ENCODE measurements around the gene MEAF6. TPM values are rescaled to one million over a fixed set of nuclear protein-coding genes. Genes with fewer than 3 reads are reported as not detected.
A peak's percentile ranks its signal among the peaks of the same experiment; 100 is the strongest.

The MEAF6 gene
- total RNA-seq, 3 donors from 2014 or later: 78.2 to 140 (median 87.2) TPM

DNA sequence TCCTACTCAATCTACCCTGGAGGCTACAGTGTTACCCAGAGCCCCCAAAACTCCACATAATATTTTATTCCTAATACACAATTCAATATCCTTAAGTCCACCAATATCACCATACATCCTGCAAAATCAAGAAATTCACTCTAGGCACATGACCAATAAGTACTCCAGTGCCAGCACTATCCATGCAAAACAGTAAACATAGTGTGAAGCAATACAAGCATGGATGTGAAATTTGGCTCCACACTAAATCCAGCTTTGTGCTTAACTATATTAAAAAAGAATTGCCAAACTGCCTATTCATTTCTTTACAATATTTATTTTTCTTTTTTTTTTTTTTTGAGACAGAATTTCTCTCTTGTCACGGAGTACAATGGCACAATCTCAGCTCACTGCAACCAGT is 3.0 kb upstream of the MEAF6 start:
- no peak for TF ChIP-seq POLR2AphosphoS5 (IDR thresholded peaks at IDR 0.05)
- TF ChIP-seq, protein P1, sequence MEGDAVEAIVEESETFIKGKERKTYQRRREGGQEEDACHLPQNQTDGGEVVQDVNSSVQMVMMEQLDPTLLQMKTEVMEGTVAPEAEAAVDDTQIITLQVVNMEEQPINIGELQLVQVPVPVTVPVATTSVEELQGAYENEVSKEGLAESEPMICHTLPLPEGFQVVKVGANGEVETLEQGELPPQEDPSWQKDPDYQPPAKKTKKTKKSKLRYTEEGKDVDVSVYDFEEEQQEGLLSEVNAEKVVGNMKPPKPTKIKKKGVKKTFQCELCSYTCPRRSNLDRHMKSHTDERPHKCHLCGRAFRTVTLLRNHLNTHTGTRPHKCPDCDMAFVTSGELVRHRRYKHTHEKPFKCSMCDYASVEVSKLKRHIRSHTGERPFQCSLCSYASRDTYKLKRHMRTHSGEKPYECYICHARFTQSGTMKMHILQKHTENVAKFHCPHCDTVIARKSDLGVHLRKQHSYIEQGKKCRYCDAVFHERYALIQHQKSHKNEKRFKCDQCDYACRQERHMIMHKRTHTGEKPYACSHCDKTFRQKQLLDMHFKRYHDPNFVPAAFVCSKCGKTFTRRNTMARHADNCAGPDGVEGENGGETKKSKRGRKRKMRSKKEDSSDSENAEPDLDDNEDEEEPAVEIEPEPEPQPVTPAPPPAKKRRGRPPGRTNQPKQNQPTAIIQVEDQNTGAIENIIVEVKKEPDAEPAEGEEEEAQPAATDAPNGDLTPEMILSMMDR (IDR thresholded peaks at IDR 0.05): no peak
- TF ChIP-seq POLR2A (IDR thresholded peaks at IDR 0.05): no peak
- DNase-seq (ENCODE audit: low spot score in 2 of 2): no peak
- Histone ChIP-seq H3K9me3 (no peaks in the 10 kb centered on the region), H3K27me3 (no peaks in the 10 kb centered on the region), H3K4me1 (peaks cover 0 to 4% of the 10 kb centered on the region in 2 donors), H3K27ac (no peak overlapping the region), H3K4me3 (no peak overlapping the region), H3K36me3 (no peaks in the 10 kb centered on the region)
- intact Hi-C loops (cut with DNase I; ENCODE audit: low total_unique reads): no loop called here

DNA sequence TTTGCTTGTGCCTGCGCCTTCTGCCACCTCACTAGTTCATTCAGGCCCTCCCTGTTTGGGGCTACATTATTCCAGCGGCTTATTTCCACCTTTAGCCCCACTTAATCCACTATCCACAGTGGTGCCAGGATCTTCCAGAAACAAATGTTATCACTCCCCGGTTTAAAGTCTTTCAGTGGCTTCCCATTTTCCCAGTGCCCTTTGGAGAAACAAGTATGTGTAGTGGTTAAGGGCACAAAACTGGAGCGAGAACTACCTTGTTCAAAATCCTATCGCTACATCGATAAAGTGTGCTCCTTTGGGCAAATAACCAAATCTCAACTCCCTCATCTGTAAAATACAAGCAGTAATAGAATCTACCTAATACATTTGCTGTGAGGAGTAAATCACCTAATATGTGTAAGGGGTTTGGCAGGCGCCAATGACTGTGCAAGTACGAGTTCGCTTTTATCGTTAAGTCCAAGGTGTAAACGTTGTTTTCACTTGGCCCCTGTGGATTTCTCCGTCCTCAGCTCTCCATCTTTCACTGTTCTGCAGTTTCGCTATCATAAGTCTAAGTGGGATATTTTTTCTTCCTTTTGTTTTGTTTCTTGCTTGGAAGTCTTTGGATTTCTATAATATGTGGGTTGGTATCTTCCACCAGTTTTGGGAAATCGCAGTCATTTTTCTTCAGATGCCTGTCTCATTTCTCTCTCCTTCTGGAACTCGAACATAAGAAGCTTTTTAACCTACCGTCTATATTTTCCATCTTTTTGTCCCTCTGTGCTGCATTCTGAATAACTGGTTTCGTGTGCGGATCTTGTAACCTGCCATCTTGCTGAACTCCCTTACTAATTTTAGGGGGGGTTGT is 844 bp upstream of the MEAF6 start:
- Histone ChIP-seq H3K27ac (peak overlapping the region; percentile 94 to 98), H3K36me3 (no peaks in the 10 kb centered on the region), H3K9me3 (no peaks in the 10 kb centered on the region), H3K27me3 (no peaks in the 10 kb centered on the region), H3K4me3 (peak overlapping the region; percentile 95 to 96 (median 96)), H3K4me1 (peaks cover 0 to 4% of the 10 kb centered on the region in 2 donors)
- intact Hi-C loops (cut with DNase I; ENCODE audit: low total_unique reads): no loop called here
- TF ChIP-seq POLR2AphosphoS5 (IDR thresholded peaks at IDR 0.05) (no peak), POLR2A (IDR thresholded peaks at IDR 0.05) (no peak)
- TF ChIP-seq, protein P1 (IDR thresholded peaks at IDR 0.05): no peak
- DNase-seq (ENCODE audit: low spot score in 2 of 2): peak in 1 of 2 donors; percentile 16

DNA sequence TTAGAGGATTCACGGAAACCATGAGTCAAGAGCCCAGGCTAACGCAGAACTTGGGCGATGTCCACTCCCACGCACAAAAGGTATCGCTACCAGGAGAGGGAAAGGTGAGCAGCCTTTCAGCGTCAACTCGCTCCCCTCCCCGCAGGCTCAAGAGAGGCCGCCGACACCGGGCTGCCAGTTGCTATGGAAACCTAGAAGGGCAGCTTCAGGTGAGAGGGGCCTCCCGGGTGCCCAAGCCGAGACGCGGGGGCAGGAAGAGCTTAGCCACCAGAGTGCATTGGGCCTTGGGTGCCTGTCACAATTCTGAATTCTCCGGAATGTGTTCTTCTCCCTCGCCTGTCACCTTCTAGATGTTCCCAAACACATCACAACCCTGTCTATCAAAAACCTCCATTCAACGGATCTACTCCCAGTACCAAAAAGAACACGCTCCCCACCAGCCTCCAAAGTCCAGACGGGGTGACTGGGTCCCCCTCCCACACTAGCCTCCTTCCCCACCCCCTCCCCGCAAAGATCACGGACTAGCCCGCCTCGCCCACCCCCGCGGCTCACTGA is 694 bp downstream of the MEAF6 start:
- Histone ChIP-seq H3K27ac (peak overlapping the region; percentile 94 to 98), H3K36me3 (no peaks in the 10 kb centered on the region), H3K27me3 (no peaks in the 10 kb centered on the region), H3K4me3 (peak overlapping the region; percentile 95 to 96 (median 96)), H3K9me3 (no peaks in the 10 kb centered on the region), H3K4me1 (peaks cover 0 to 4% of the 10 kb centered on the region in 2 donors)
- intact Hi-C loops (cut with DNase I; ENCODE audit: low total_unique reads): no loop called here
- TF ChIP-seq, protein P1 (IDR thresholded peaks at IDR 0.05): no peak
- TF ChIP-seq POLR2AphosphoS5 (IDR thresholded peaks at IDR 0.05) (no peak), POLR2A (IDR thresholded peaks at IDR 0.05) (no peak)
- peak in 1 of 2 donors; percentile 22 for DNase-seq (ENCODE audit: low spot score in 2 of 2)

DNA sequence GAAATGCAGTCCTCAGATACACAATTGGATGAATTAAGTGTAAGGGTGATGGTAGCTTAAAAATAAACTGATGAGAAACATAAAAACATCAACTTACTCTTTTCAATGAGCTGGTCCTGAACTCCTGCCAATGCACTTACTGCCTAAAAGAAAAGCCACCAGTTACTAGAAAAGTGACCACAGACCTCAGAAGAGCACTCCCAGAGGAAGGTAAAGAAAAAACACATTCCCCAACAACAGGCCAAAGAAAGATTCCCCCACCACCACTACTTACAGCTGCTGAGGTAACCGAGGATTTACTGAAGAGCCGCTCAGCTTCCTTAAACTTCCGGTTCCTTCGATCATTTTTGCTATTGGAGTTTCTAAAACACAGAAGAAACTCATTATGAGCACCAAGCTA is 5.4 kb downstream of the MEAF6 start:
- no peaks in the 10 kb centered on the region for H3K36me3 ChIP-seq
- intact Hi-C loops (cut with DNase I; ENCODE audit: low total_unique reads): no loop called here

More for the DNA sequence above, 5.4 kb downstream of the MEAF6 start:
- Histone ChIP-seq H3K27me3 (no peaks in the 10 kb centered on the region), H3K9me3 (no peaks in the 10 kb centered on the region), H3K4me3 (no peak overlapping the region), H3K27ac (no peak overlapping the region), H3K4me1 (no peaks in the 10 kb centered on the region)
- no peak for DNase-seq (ENCODE audit: low spot score in 2 of 2)
- TF ChIP-seq POLR2A (IDR thresholded peaks at IDR 0.05): no peak
- TF ChIP-seq POLR2AphosphoS5 (IDR thresholded peaks at IDR 0.05): no peak
- TF ChIP-seq, protein P1 (IDR thresholded peaks at IDR 0.05): no peak

Data from breast epithelium (tissue), 4 donors.